Measurements from ENCODE around the gene SLC6A9. TPM values are rescaled to one million over a fixed set of nuclear protein-coding genes. Genes with fewer than 3 reads are reported as not detected.

SLC6A9 gene
- total and polyA plus RNA-seq, 2 of the 8 experiments (the other 6 are each of a cell fraction or from before 2014, with no cell fraction given): 20.2 to 24.2 TPM

DNA sequence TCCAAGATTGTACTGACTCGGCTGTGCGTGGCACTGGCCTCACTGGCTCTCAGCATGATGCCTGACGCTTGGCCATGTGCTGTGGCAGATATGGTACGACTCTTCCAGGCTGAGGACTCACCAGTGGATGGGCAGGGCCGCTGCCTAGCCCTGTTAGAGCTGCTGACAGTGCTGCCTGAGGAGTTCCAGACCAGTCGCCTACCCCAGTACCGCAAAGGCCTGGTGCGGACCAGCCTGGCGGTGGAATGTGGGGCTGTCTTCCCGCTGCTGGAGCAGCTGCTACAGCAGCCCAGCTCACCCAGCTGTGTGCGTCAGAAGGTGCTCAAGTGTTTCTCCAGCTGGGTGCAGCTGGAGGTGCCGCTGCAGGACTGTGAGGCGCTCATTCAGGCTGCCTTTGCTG, 81.6 kb downstream of the SLC6A9 start:
- Histone ChIP-seq H2BK12ac (ENCODE audit: low read depth, low read length) (no peak overlapping the region), H3K9ac (replicated peaks in 1 of 4; ENCODE audit: extremely low read depth in 1 of 4, low read depth in 3 of 4, low read length in 3 of 4) (no peak overlapping the region), H3K27ac (ENCODE audit: low read depth, low read length) (no peak overlapping the region), H3K9me3 (ENCODE audit: insufficient read depth in 2 of 2, low read depth in 1 of 2, low read length in 1 of 2) (no peaks in the 10 kb centered on the region), H2AK5ac (ENCODE audit: low read depth, low read length) (no peak overlapping the region), H4K20me1 (replicated peaks in 1 of 2; ENCODE audit: control insufficient read depth in 1 of 2, insufficient read depth in 2 of 2, low read length in 2 of 2) (peaks cover 0 to 8% of the 10 kb centered on the region in 2 experiments), H2BK120ac (replicated peaks; ENCODE audit: low read depth, low read length) (no peak overlapping the region), H4K91ac (replicated peaks; ENCODE audit: insufficient read length, low read length) (no peak overlapping the region), H3K56ac (replicated peaks; ENCODE audit: insufficient read length, low read depth, low read length) (no peak overlapping the region), H4K5ac (ENCODE audit: insufficient read length, low read depth, low read length) (no peak overlapping the region), H3K79me2 (ENCODE audit: control insufficient read depth in 1 of 2, insufficient read depth in 2 of 2, low read length in 2 of 2) (0 out of 4 replicates have a peak, but pooled peaks cover 0 to 4% of the 10 kb centered on the region in 2 experiments), H3K27me3 (replicated peaks in 1 of 4; ENCODE audit: control insufficient read depth in 3 of 4, extremely low read depth in 1 of 4, insufficient read depth in 3 of 4, low read length in 3 of 4) (no peaks in the 10 kb centered on the region), H3K23ac (ENCODE audit: insufficient read length) (no peak overlapping the region), H3K4me1 (replicated peaks in 1 of 4; ENCODE audit: control insufficient read depth in 3 of 4, insufficient read depth in 4 of 4, low read length in 3 of 4) (peaks cover 3 to 14% (median 7%) of the 10 kb centered on the region in 4 experiments; a peak in 6 of 7 replicates), H2BK5ac (ENCODE audit: low read depth, low read length) (no peak overlapping the region), H3K4me2 (ENCODE audit: insufficient read depth in 1 of 2, low read depth in 2 of 2, low read length in 2 of 2) (no peak overlapping the region), H4K8ac (ENCODE audit: extremely low read depth, insufficient read depth, low read length) (no peak overlapping the region; the same call in 1 of the 2 replicates), H2BK20ac (ENCODE audit: low read length) (no peak overlapping the region), H3K4ac (replicated peaks; ENCODE audit: insufficient read length, low read depth, low read length) (no peak overlapping the region), H3K18ac (ENCODE audit: extremely low read depth, low read length) (no peak overlapping the region), H3K14ac (ENCODE audit: insufficient read length) (no peak overlapping the region), H3K23me2 (ENCODE audit: low read depth, low read length) (peaks cover 3% of the 10 kb centered on the region; the same call in 1 of the 2 replicates), H3K4me3 (ENCODE audit: extremely low read depth in 1 of 4, insufficient read depth in 2 of 4, low read depth in 3 of 4, low read length in 4 of 4) (no peak overlapping the region), H3K36me3 (ENCODE audit: control insufficient read depth in 2 of 4, insufficient read depth in 4 of 4, low read length in 3 of 4) (no peaks in the 10 kb centered on the region; a peak in 1 of 8 replicates), H3K79me1 (ENCODE audit: low read depth, low read length) (peaks cover 6% of the 10 kb centered on the region), H2BK15ac (ENCODE audit: low read length) (no peak overlapping the region), H2AFZ (ENCODE audit: low read length) (no peak overlapping the region)
- CTCF ChIA-PET (ENCODE audit: partially characterized antibody): interaction anchor here (1.3 to 10.8 kb wide), 8 partner anchors 10 to 183 kb away, joined by 5 to 151 read pairs (median 18); partner anchors contain the start of genes ARTN and DPH2
- POLR2A ChIA-PET (ENCODE audit: partially characterized antibody): interaction anchor here (1.1 to 6.8 kb wide), 6 partner anchors 13 to 186 kb away, joined by 3 to 29 read pairs (median 4); partner anchors contain the start of genes ATP6V0B and DPH2
- 87% methylated on average over 13 of the region's 13 CpGs; no CpG with 5 or more reads in 1 of the 2 experiments for WGBS, 2 experiments (ENCODE audit: extremely low coverage in 1 of 2, insufficient coverage in 1 of 2, insufficient read length in 1 of 2, insufficient replicate concordance in 2 of 2, low coverage in 1 of 2, low lambda C conversion rate in 2 of 2, missing lambda C conversion rate in 1 of 2)
- DNase-seq (ENCODE audit: low read depth in 1 of 2, low spot score in 2 of 2): no peak
- no peak for TF ChIP-seq SIN3A (conservative IDR thresholded peaks at IDR 0.05 in 1 of 2, IDR thresholded peaks at IDR 0.05 in 1 of 2; ENCODE audit: low read depth in 1 of 2, low read length in 2 of 2)
- no peak for TF ChIP-seq BCL11A (IDR thresholded peaks at IDR 0.05; ENCODE audit: low read depth in 2 of 2, low read length in 2 of 2)
- TF ChIP-seq, protein P1, sequence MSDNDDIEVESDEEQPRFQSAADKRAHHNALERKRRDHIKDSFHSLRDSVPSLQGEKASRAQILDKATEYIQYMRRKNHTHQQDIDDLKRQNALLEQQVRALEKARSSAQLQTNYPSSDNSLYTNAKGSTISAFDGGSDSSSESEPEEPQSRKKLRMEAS (IDR thresholded peaks at IDR 0.05): no peak
- no peak for TF ChIP-seq KDM1A (IDR thresholded peaks at IDR 0.05; ENCODE audit: borderline replicate concordance, low read length)
- FAIRE-seq: no peak

All from H1 (cell line).